Adrenal gland (tissue), 12 donors: ENCODE results near the gene MBNL2. TPM values are rescaled to one million over a fixed set of nuclear protein-coding genes. Genes with fewer than 3 reads are reported as not detected.

ENCODE experiments used
- DNase-seq, 7 donors: peaks; one replicate each; pipeline ENCODE4 v3.0.0-alpha.2; 2019 to 2020
- H3K27ac ChIP-seq, 5 donors: fragments of 200-600 bp; sonication (generic) in 4 of 5; 1 replicate in 3 of 5; 2 replicates in 2 of 5; pipeline versions ENCODE4 v1.5.1 to v1.8.0; 2016 to 2020; ENCODE audit warnings: mild to moderate bottlenecking in 1 of 5
- H3K27me3 ChIP-seq: fragments of 200-600 bp; 2 replicates; pipeline ENCODE4 v1.8.0; 2021
- H3K36me3 ChIP-seq, 2 donors: fragments of 200-600 bp; replicated peaks in 1 of 2; 1 replicate in 1 of 2; 2 replicates in 1 of 2; pipeline versions ENCODE4 v1.5.1 to v1.8.0; 2018 to 2022
- H3K4me1 ChIP-seq, 2 donors: fragments of 200-600 bp; replicated peaks in 1 of 2; 1 replicate in 1 of 2; 2 replicates in 1 of 2; pipeline versions ENCODE4 v1.5.1 to v1.8.0; 2018 to 2021
- H3K4me3 ChIP-seq, 4 donors: fragments of 200-600 bp; sonication (generic) in 3 of 4; one replicate each; pipeline ENCODE4 v1.5.1; 2016 to 2018
- H3K9me3 ChIP-seq, 3 donors: fragments of 200-600 bp; sonication (generic) in 1 of 3; replicated peaks in 1 of 3; 1 replicate in 2 of 3; 2 replicates in 1 of 3; pipeline versions ENCODE4 v1.5.1 to v1.8.0; 2016 to 2021
- CTCF ChIP-seq, 6 experiments: fragments of 450-650 bp in 4 of 6; fragments of 200-600 bp in 2 of 6; sonication (generic) in 1 of 6; IDR thresholded peaks; 1 replicate in 5 of 6; 2 replicates in 1 of 6; pipeline versions ENCODE4 v1.5.1 to v1.8.0; 2016 to 2021; ENCODE audit warnings: antibody characterized with exemption in 6 of 6, mild to moderate bottlenecking in 2 of 6, moderate library complexity in 1 of 6
- POLR2A ChIP-seq, 2 donors: fragments of 450-650 bp; IDR thresholded peaks; one replicate each; pipeline ENCODE4 v1.6.1; 2017; ENCODE audit warnings: antibody characterized with exemption in 2 of 2, mild to moderate bottlenecking in 2 of 2, moderate library complexity in 1 of 2
- WGBS, 4 donors: extraction: QIAGEN DNeasy Blood & Tissue Kit in 2 of 4; methylation state at CpG; one replicate each; pipeline versions ENCODE4 v1.1.5 to v1.1.7; 2013 to 2017; 5-methylcytosine and 5-hydroxymethylcytosine counted together
- intact Hi-C, 2 donors: fragments of 100-400 bp; cut with DNase I; formaldehyde crosslinking; loops; one replicate each; pipeline versions ENCODE4 v1.14.1 to v1.15.0; 2022 to 2023
- polyA plus RNA-seq, 3 donors: library from polyadenylated mRNA; stranded (reverse); fragments of 200-250 nt in 2 of 3; fragments of 350-450 nt in 1 of 3; fragmentation: Illumina TruSeq in 1 of 3; extraction: RNeasy Lipid Tissue Mini Kit (QIAGEN cat#74804) in 1 of 3; gene quantifications; one replicate each; pipeline ENCODE4 v1.2.3, GENCODE V29; 2013 to 2014
- total RNA-seq, 9 donors: library from RNA; depleted of rRNA in 4 of 9; stranded (reverse); fragments of >200 nt in 4 of 9; fragments of 120-200 nt in 1 of 9; fragmentation: NEBNext Ultra II Directional in 1 of 9; extraction: Animal tissue kit (Norgen Biotek cat#: 25700) in 1 of 9; gene quantifications; one replicate each; pipeline versions ENCODE4 v1.1.0 to v1.2.4, GENCODE V29; 2013 to 2023
- donor health status: healthy with polysubstance abuse.
- donor health status: Bipolar disorder and iron deficiency.
- donor health status: DM: yes; HTN: yes; CAD: no.
- donor health status: DM: no; HTN: no; CAD: no.
- donor health status: DM: no; HTN: no; CAD: no.
- donor health status: DM: yes; HTN: yes; CAD: no.

Gene MBNL2
- total and polyA plus RNA-seq, 12 donors: 29.2 to 250 (median 130) TPM

GRCh38 chr13:97276862-97277269, 54.7 kb downstream of the MBNL2 start:
- H3K27me3 ChIP-seq: no peaks in the 10 kb centered on the region
- H3K27ac ChIP-seq: peak overlapping the region in 3 of 5 donors; percentile 24 to 67 (median 38)
- no peak overlapping the region for H3K4me3 ChIP-seq
- H3K4me1 ChIP-seq: peaks cover 48 to 86% of the 10 kb centered on the region in 2 donors
- 88 to 89% (median 89%) methylated on average over 2 of the region's 2 CpGs for WGBS, 4 donors
- no peak for TF ChIP-seq CTCF (IDR thresholded peaks at IDR 0.05)
- TF ChIP-seq POLR2A (IDR thresholded peaks at IDR 0.05): no peak
- DNase-seq: no peak
- no peaks in the 10 kb centered on the region for H3K9me3 ChIP-seq
- intact Hi-C loops: no loop called here
- H3K36me3 ChIP-seq: peaks cover 0 to 13% of the 10 kb centered on the region in 2 donors

- peak overlapping the region in 4 of 5 donors; percentile 22 to 73 (median 52) for H3K27ac ChIP-seq
- H3K9me3 ChIP-seq: no peaks in the 10 kb centered on the region
- peaks cover 0 to 13% of the 10 kb centered on the region in 2 donors for H3K36me3 ChIP-seq
- TF ChIP-seq POLR2A (IDR thresholded peaks at IDR 0.05): no peak
- TF ChIP-seq CTCF (IDR thresholded peaks at IDR 0.05): no peak
- intact Hi-C loops: no loop called here
- H3K4me1 ChIP-seq: peaks cover 48 to 83% of the 10 kb centered on the region in 2 donors
- no peak for DNase-seq
- 64 to 82% (median 69%) methylated on average over 9 of the region's 9 CpGs for WGBS, 4 donors
- no peak overlapping the region for H3K4me3 ChIP-seq
- no peaks in the 10 kb centered on the region for H3K27me3 ChIP-seq
Measured at GRCh38 chr13:97278435-97279411, 56.6 kb downstream of the MBNL2 start.

GRCh38 chr13:97279913-97280312, 57.8 kb downstream of the MBNL2 start:
- peaks cover 48 to 82% of the 10 kb centered on the region in 2 donors for H3K4me1 ChIP-seq
- peaks cover 0 to 13% of the 10 kb centered on the region in 2 donors for H3K36me3 ChIP-seq
- TF ChIP-seq CTCF (IDR thresholded peaks at IDR 0.05) (no peak), POLR2A (IDR thresholded peaks at IDR 0.05) (no peak)
- intact Hi-C loops: no loop called here
- DNase-seq: peak in 1 of 7 donors; percentile 38
- H3K27me3 ChIP-seq: no peaks in the 10 kb centered on the region
- H3K27ac ChIP-seq: peak overlapping the region in 4 of 5 donors; percentile 33 to 73 (median 52)
- no peak overlapping the region for H3K4me3 ChIP-seq
- WGBS, 4 donors: 21 to 38% (median 32%) methylated on average over 5 of the region's 5 CpGs
- no peaks in the 10 kb centered on the region for H3K9me3 ChIP-seq

- Histone ChIP-seq H3K27ac (peak overlapping the region in 4 of 5 donors; percentile 33 to 73 (median 52)), H3K27me3 (no peaks in the 10 kb centered on the region), H3K36me3 (peaks cover 0 to 13% of the 10 kb centered on the region in 2 donors), H3K9me3 (no peaks in the 10 kb centered on the region), H3K4me3 (no peak overlapping the region), H3K4me1 (peaks cover 52 to 76% of the 10 kb centered on the region in 2 donors)
- no peak for DNase-seq
- 82 to 93% (median 87%) methylated on average over 4 of the region's 4 CpGs for WGBS, 4 donors
- no peak for TF ChIP-seq CTCF (IDR thresholded peaks at IDR 0.05)
- TF ChIP-seq POLR2A (IDR thresholded peaks at IDR 0.05): no peak
- intact Hi-C loops: no loop called here
Measured at GRCh38 chr13:97280478-97280877, 58.3 kb downstream of the MBNL2 start.
